A549 (cell line): Measurements from ENCODE around the gene MDGA2. TPM values are rescaled to one million over a fixed set of nuclear protein-coding genes. Genes with fewer than 3 reads are reported as not detected.
"Not testable (repeated sequence)": the region's sequence is repeated elsewhere in the genome, so short reads cannot be mapped to it uniquely, and the experiment has no call there.

Experiments used
- ATAC-seq, 2 experiments: fragments of 200-7000 bp in 1 of 2; fragments of >200 bp in 1 of 2; cut with Nextera tagmentation in 1 of 2; cut with Tn5 transposase in 1 of 2; 3 replicates each; pipeline versions ENCODE4 v1.8.0 to v1.9.1; 2018 to 2020; ENCODE audit warnings: mild to moderate bottlenecking in 1 of 2, moderate library complexity in 1 of 2
- CTCF ChIA-PET: fragments of 300-600 bp; sonication (Branson Sonifier 250); formaldehyde crosslinking; extraction: SDS; loops from one replicate; lab custom pipeline; 2021; ENCODE audit warnings: antibody characterized with exemption, inconsistent platforms; lab: Yijun Ruan, JAX
- POLR2A ChIA-PET: fragments of 350-600 bp; formaldehyde crosslinking; extraction: SDS; loops from one replicate; lab custom pipeline; 2021; ENCODE audit warnings: antibody characterized with exemption, inconsistent platforms; lab: Yijun Ruan, JAX
- DNase-seq, 2 experiments: peaks; one replicate each; pipeline versions ENCODE4 v3.0.0 to v3.0.0-alpha.2; 2011 to 2016; ENCODE audit warnings: low read depth in 1 of 2, low spot score in 1 of 2
- FAIRE-seq: peaks from 2 replicates; lab custom pipeline; 2011; peaks lifted over from hg19 to GRCh38; lab: Jason Lieb, UNC
- H3K27ac ChIP-seq, 2 experiments: fragments of >200 bp; sonication (Bioruptor Twin); formaldehyde crosslinking; 3 replicates each; pipeline ENCODE4 v1.5.1; 2016 to 2017
- H3K4me1 ChIP-seq: fragments of >200 bp; sonication (Bioruptor Twin); formaldehyde crosslinking; 3 replicates; pipeline ENCODE4 v1.6.1; 2016
- H3K4me2 ChIP-seq: fragments of >200 bp; sonication (Bioruptor Twin); formaldehyde crosslinking; 3 replicates; pipeline ENCODE4 v1.6.1; 2016
- H3K4me3 ChIP-seq: fragments of >200 bp; sonication (Bioruptor Twin); formaldehyde crosslinking; 3 replicates; pipeline ENCODE4 v1.5.1; 2016
- H3K9me3 ChIP-seq: fragments of >200 bp; sonication (Bioruptor Twin); formaldehyde crosslinking; 3 replicates; pipeline ENCODE4 v1.6.1; 2016
- CBX2 ChIP-seq: fragments of 200-600 bp; sonication (generic); IDR thresholded peaks from 2 replicates; pipeline ENCODE4 v1.6.1; 2016; ENCODE audit warnings: low read depth, mild to moderate bottlenecking, borderline replicate concordance
- CEBPB ChIP-seq, 2 experiments: fragments of >200 bp in 1 of 2; sonication (Bioruptor Twin) in 1 of 2; formaldehyde crosslinking in 1 of 2; IDR thresholded peaks; 2 replicates each; pipeline ENCODE4 v1.6.1; 2012 to 2016
- EHMT2 ChIP-seq: fragments of 200-600 bp; sonication (generic); IDR thresholded peaks from 2 replicates; pipeline ENCODE4 v1.6.1; 2016; ENCODE audit warnings: antibody characterized with exemption, low read depth, mild to moderate bottlenecking, moderate library complexity
- FOSB ChIP-seq: fragments of 250-450 bp; sonication (Bioruptor Pico); IDR thresholded peaks from 2 replicates; pipeline ENCODE4 v1.5.0; 2020; ENCODE audit warnings: mild to moderate bottlenecking, moderate library complexity
- FOSL2 ChIP-seq, 2 experiments: fragments of 450-650 bp in 1 of 2; fragments of >200 bp in 1 of 2; sonication (Bioruptor Twin) in 1 of 2; formaldehyde crosslinking; IDR thresholded peaks; 2 replicates each; pipeline versions ENCODE4 v1.5.0 to v1.6.1; 2016 to 2020; ENCODE audit warnings: mild to moderate bottlenecking in 1 of 2, moderate library complexity in 1 of 2
- HEYL ChIP-seq: fragments of 250-450 bp; sonication (Bioruptor Pico); IDR thresholded peaks from 2 replicates; pipeline ENCODE4 v1.8.0; 2021; ENCODE audit warnings: mild to moderate bottlenecking, moderate library complexity
- KDM5A ChIP-seq: fragments of 200-600 bp; sonication (generic); IDR thresholded peaks from 2 replicates; pipeline ENCODE4 v1.6.1; 2016; ENCODE audit warnings: antibody characterized with exemption, mild to moderate bottlenecking
- RAD21 ChIP-seq, 2 experiments: fragments of >200 bp in 1 of 2; sonication (Bioruptor Twin) in 1 of 2; formaldehyde crosslinking in 1 of 2; IDR thresholded peaks in 1 of 2; conservative IDR thresholded peaks in 1 of 2; 2 replicates in 1 of 2; 3 replicates in 1 of 2; pipeline ENCODE4 v1.6.1; 2012 to 2018; ENCODE audit warnings: inconsistent platforms in 1 of 2
- RCOR1 ChIP-seq: fragments of 150-350 bp; IDR thresholded peaks from 2 replicates; pipeline ENCODE4 v1.6.1; 2014; ENCODE audit warnings: antibody characterized with exemption, low read length, low read depth
- RNF2 ChIP-seq: fragments of 200-600 bp; sonication (generic); IDR thresholded peaks from 2 replicates; pipeline ENCODE4 v1.6.1; 2016; ENCODE audit warnings: low read depth, mild to moderate bottlenecking, antibody characterized with exemption, moderate library complexity, borderline replicate concordance
- SMC3 ChIP-seq: fragments of >200 bp; sonication (Bioruptor Twin); formaldehyde crosslinking; IDR thresholded peaks from 3 replicates; pipeline ENCODE4 v1.6.1; 2018; ENCODE audit warnings: inconsistent platforms
- SREBF2 ChIP-seq: fragments of 450-650 bp; IDR thresholded peaks from 2 replicates; pipeline ENCODE4 v1.6.1; 2014; ENCODE audit warnings: mild to moderate bottlenecking, moderate library complexity
- ZSCAN20 ChIP-seq: fragments of 250-450 bp; sonication (Bioruptor Pico); IDR thresholded peaks from 2 replicates; pipeline ENCODE4 v1.8.0; 2022; ENCODE audit warnings: mild to moderate bottlenecking, moderate library complexity
- WGBS: methylation state at CpG from one replicate; pipeline ENCODE4 v1.1.6; 2017; ENCODE audit errors: missing lambda C conversion rate; 5-methylcytosine and 5-hydroxymethylcytosine counted together
- polyA plus RNA-seq, 4 experiments: library from polyadenylated mRNA; depleted of rRNA in 3 of 4; stranded (reverse); fragments of >200 nt; fragmentation: RNase III in 1 of 4; extraction: RNeasy Plus Mini Kit Qiagen cat#74134 plus additional on column Dnase treatment in 1 of 4; gene quantifications; 2 replicates in 3 of 4; 3 replicates in 1 of 4; pipeline ENCODE4 v1.2.3, GENCODE V29; 2011 to 2017
- TF ChIP-seq, protein P1 (sequence below): IDR thresholded peaks from 2 replicates; pipeline ENCODE4 v1.6.1; 2012
- TF ChIP-seq, protein P2 (sequence below): IDR thresholded peaks from 2 replicates; pipeline ENCODE4 v1.6.1; 2012; ENCODE audit warnings: low read depth, borderline replicate concordance
- TF ChIP-seq, protein P3 (sequence below): fragments of >200 bp; sonication (Bioruptor Twin); formaldehyde crosslinking; IDR thresholded peaks from 3 replicates; pipeline ENCODE4 v1.6.1; 2016
- TF ChIP-seq, protein P4 (sequence below): fragments of 250-450 bp; sonication (Bioruptor Pico); IDR thresholded peaks from 2 replicates; pipeline ENCODE4 v1.5.0; 2021; ENCODE audit warnings: mild to moderate bottlenecking, moderate library complexity, borderline replicate concordance
- TF ChIP-seq, protein P5 (sequence below): fragments of >200 bp; sonication (Bioruptor Twin); formaldehyde crosslinking; IDR thresholded peaks from 3 replicates; pipeline ENCODE4 v1.5.1; 2016

MDGA2 gene
- polyA plus RNA-seq, 2 of the 4 experiments (the other 2 are of a cell fraction): 0.08 to 0.12 TPM

DNA sequence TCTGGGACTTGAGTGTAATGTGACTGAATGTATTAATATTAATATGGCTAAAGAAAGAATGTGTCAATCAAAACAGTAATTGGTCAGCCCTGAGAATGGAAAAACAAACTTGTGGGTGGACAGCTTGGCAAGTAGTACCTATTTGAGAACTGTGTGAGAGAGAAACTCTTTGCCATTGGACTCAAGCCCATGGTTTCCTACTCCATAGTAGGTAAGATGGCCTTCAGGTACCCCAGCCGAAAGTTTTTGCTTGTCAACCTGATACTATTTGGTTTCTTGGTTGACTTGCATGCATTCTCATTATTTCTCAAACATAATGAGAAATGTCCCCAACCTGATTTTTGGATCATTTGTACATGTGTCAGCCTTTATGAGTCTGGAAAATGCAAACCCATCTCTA lies 391.1 kb downstream of the MDGA2 start:
- POLR2A ChIA-PET: no interaction called here
- Histone ChIP-seq H3K9me3 (no peaks in the 10 kb centered on the region), H3K4me3 (no peak overlapping the region)
- TF ChIP-seq RNF2 (no peak), EHMT2 (no peak), CEBPB (IDR thresholded peaks at IDR 0.05) (no peak), RCOR1 (no peak), SREBF2 (no peak), HEYL (no peak), ZSCAN20 (no peak), FOSB (CRISPR knock-in tag) (no peak), RAD21 (conservative IDR thresholded peaks at IDR 0.05 in 1 of 2, IDR thresholded peaks at IDR 0.05 in 1 of 2) (no peak), KDM5A (no peak), FOSL2 (IDR thresholded peaks at IDR 0.05) (no peak), FOSL2 (CRISPR knock-in tag; IDR thresholded peaks at IDR 0.05) (no peak)
- TF ChIP-seq, protein P1, sequence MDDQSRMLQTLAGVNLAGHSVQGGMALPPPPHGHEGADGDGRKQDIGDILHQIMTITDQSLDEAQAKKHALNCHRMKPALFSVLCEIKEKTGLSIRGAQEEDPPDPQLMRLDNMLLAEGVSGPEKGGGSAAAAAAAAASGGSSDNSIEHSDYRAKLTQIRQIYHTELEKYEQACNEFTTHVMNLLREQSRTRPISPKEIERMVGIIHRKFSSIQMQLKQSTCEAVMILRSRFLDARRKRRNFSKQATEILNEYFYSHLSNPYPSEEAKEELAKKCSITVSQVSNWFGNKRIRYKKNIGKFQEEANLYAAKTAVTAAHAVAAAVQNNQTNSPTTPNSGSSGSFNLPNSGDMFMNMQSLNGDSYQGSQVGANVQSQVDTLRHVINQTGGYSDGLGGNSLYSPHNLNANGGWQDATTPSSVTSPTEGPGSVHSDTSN: no peak
- TF ChIP-seq, protein P2, sequence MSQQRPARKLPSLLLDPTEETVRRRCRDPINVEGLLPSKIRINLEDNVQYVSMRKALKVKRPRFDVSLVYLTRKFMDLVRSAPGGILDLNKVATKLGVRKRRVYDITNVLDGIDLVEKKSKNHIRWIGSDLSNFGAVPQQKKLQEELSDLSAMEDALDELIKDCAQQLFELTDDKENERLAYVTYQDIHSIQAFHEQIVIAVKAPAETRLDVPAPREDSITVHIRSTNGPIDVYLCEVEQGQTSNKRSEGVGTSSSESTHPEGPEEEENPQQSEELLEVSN: no peak
- TF ChIP-seq, protein P3, sequence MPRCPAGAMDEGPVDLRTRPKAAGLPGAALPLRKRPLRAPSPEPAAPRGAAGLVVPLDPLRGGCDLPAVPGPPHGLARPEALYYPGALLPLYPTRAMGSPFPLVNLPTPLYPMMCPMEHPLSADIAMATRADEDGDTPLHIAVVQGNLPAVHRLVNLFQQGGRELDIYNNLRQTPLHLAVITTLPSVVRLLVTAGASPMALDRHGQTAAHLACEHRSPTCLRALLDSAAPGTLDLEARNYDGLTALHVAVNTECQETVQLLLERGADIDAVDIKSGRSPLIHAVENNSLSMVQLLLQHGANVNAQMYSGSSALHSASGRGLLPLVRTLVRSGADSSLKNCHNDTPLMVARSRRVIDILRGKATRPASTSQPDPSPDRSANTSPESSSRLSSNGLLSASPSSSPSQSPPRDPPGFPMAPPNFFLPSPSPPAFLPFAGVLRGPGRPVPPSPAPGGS: no peak
- TF ChIP-seq, all 56 proteins: peak for 0
- DNase-seq (no peak), FAIRE-seq (no peak), ATAC-seq (no peak)
- 6% methylated on average over 1 of the region's 1 CpG for WGBS
- Histone ChIP-seq H3K4me2 (no peak overlapping the region), H3K27ac (no peak overlapping the region), H3K4me1 (no peaks in the 10 kb centered on the region)
- CTCF ChIA-PET: no interaction called here

DNA sequence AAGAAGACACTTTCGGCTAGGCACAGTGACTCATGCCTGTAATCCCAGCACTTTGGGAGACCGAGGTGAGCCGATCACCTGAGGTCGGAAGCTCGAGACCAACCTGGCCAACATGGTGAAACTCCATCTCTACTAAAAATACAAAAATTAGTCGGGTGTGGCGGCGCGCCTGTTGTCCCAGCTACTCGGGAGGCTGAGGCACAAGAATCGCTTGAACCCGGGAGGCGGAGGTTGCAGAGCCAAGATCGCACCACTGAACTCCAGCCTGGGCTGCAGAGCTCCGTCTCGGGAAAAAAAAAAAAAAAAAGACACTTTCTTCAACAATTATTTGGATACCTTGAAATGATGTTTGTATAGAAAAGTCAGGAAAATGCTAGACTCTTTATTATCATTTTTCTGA lies 393.6 kb downstream of the MDGA2 start:
- DNase-seq, FAIRE-seq, H3K4me3 ChIP-seq, H3K4me1 ChIP-seq, CTCF ChIA-PET, H3K9me3 ChIP-seq, H3K4me2 ChIP-seq, POLR2A ChIA-PET, H3K27ac ChIP-seq, ATAC-seq: not testable (repeated sequence)
- WGBS: 52% methylated on average over 16 of the region's 16 CpGs

DNA sequence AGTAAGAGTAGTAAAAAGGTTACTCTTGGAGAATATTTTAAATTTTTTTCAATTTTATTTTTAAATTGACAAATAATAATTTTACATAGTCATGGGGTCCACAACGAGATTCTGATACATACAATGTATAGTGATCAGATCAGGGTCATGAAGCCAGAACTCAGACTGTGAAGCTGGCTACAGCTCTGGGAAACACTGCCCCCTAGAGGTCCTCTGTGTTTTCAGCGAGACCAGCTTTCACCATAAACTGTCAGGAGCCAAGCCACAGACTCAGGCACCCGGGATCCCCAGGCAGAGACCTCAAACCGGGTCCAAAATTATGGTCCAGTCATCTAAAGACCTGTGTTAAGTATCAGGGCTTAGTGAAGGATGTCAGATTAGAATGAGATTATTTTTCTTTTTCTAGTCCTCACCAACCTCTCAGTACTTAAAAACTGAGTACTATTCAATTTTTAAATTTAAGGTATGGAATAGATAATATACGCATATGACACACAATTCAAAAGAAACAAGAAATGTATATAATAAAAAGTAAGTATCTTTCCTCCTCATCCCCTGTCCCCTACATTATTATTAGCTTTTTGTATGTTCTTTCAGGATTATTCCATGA lies 397.1 kb downstream of the MDGA2 start:
- FAIRE-seq (no peak), DNase-seq (peak; percentile 3 to 31), ATAC-seq (peak in 1 of 2 experiments; percentile 79; a peak in 4 of 6 replicates)
- WGBS: 16% methylated on average over 5 of the region's 5 CpGs
- H3K9me3 ChIP-seq: no peaks in the 10 kb centered on the region
- ChIA-PET POLR2A (no interaction called here), CTCF (interaction anchor here (0.7 kb wide), 1 partner anchor 15 kb away, joined by 3 read pairs; no protein-coding TSS in a partner anchor)
- H3K4me1 ChIP-seq: no peaks in the 10 kb centered on the region
- H3K4me2 ChIP-seq: no peak overlapping the region
- TF ChIP-seq CEBPB (IDR thresholded peaks at IDR 0.05): no peak
- TF ChIP-seq, protein P4, sequence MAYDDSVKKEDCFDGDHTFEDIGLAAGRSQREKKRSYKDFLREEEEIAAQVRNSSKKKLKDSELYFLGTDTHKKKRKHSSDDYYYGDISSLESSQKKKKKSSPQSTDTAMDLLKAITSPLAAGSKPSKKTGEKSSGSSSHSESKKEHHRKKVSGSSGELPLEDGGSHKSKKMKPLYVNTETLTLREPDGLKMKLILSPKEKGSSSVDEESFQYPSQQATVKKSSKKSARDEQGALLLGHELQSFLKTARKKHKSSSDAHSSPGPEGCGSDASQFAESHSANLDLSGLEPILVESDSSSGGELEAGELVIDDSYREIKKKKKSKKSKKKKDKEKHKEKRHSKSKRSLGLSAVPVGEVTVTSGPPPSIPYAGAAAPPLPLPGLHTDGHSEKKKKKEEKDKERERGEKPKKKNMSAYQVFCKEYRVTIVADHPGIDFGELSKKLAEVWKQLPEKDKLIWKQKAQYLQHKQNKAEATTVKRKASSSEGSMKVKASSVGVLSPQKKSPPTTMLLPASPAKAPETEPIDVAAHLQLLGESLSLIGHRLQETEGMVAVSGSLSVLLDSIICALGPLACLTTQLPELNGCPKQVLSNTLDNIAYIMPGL (CRISPR knock-in tag): no peak
- TF ChIP-seq SMC3: peak; percentile 20; the same call in 1 of the 3 replicates
- no peak for TF ChIP-seq CBX2
- TF ChIP-seq, protein P5, sequence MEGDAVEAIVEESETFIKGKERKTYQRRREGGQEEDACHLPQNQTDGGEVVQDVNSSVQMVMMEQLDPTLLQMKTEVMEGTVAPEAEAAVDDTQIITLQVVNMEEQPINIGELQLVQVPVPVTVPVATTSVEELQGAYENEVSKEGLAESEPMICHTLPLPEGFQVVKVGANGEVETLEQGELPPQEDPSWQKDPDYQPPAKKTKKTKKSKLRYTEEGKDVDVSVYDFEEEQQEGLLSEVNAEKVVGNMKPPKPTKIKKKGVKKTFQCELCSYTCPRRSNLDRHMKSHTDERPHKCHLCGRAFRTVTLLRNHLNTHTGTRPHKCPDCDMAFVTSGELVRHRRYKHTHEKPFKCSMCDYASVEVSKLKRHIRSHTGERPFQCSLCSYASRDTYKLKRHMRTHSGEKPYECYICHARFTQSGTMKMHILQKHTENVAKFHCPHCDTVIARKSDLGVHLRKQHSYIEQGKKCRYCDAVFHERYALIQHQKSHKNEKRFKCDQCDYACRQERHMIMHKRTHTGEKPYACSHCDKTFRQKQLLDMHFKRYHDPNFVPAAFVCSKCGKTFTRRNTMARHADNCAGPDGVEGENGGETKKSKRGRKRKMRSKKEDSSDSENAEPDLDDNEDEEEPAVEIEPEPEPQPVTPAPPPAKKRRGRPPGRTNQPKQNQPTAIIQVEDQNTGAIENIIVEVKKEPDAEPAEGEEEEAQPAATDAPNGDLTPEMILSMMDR: peak; percentile 44; the same call in 2 of the 3 replicates
- TF ChIP-seq RAD21 (conservative IDR thresholded peaks at IDR 0.05 in 1 of 2, IDR thresholded peaks at IDR 0.05 in 1 of 2): peak in 1 of 2 experiments; percentile 51; a peak in 3 of 5 replicates
- no peak overlapping the region for H3K27ac ChIP-seq
- no peak overlapping the region for H3K4me3 ChIP-seq
